Panc1 (cell line): ENCODE data around the gene F13A1. TPM values are rescaled to one million over a fixed set of nuclear protein-coding genes. Genes with fewer than 3 reads are reported as not detected.

ENCODE experiments used
- ATAC-seq: fragments of 200-7000 bp; cut with Tn5 transposase; 2 replicates; pipeline ENCODE4 v1.9.1; 2020; ENCODE audit warnings: mild to moderate bottlenecking, moderate library complexity
- BruUV-seq: library from RNA; stranded (reverse); fragments of 400-500 nt; replicated peaks from 2 replicates; lab custom pipeline; 2021; lab: Mats Ljungman, UMichigan
- CTCF ChIA-PET: fragments of 300-600 bp; sonication (Branson Sonifier 250); formaldehyde crosslinking; loops from one replicate; lab custom pipeline; 2022; ENCODE audit warnings: antibody characterized with exemption; lab: Charles Lee
- POLR2A ChIA-PET: fragments of 300-600 bp; sonication (Branson Sonifier 250); formaldehyde crosslinking; loops from one replicate; lab custom pipeline; 2022; ENCODE audit warnings: antibody characterized with exemption; lab: Charles Lee
- DNase-seq: peaks from one replicate; pipeline ENCODE4 v3.0.0-alpha.2; 2010; ENCODE audit warnings: low read depth, low spot score
- H3K27ac ChIP-seq: 2 replicates; pipeline ENCODE4 v1.5.1; 2011; ENCODE audit warnings: mild to moderate bottlenecking, low read length, inconsistent platforms
- H3K27me3 ChIP-seq: fragments of 200-500 bp; sonication (Bioruptor generic); 2 replicates; pipeline ENCODE4 v1.6.0; 2014; ENCODE audit warnings: low read length, inconsistent platforms; ENCODE audit not compliant: control insufficient read depth, insufficient read depth
- H3K36me3 ChIP-seq: fragments of 200-500 bp; sonication (Bioruptor generic); 2 replicates; pipeline ENCODE4 v1.5.1; 2014; ENCODE audit warnings: inconsistent platforms, mild to moderate bottlenecking, low read length, moderate library complexity; ENCODE audit not compliant: control insufficient read depth, insufficient read depth
- H3K4me1 ChIP-seq: 2 replicates; pipeline ENCODE4 v1.5.1; 2011; ENCODE audit warnings: inconsistent platforms, mild to moderate bottlenecking, low read length, moderate library complexity; ENCODE audit not compliant: control insufficient read depth, insufficient read depth
- H3K4me3 ChIP-seq, 2 experiments: 2 replicates each; pipeline ENCODE4 v1.5.1; 2011 to 2012; ENCODE audit warnings: low read depth in 2 of 2, low read length in 2 of 2, mild to moderate bottlenecking in 2 of 2, inconsistent platforms in 1 of 2, moderate library complexity in 1 of 2
- H3K9me3 ChIP-seq: fragments of 200-500 bp; sonication (Bioruptor generic); 2 replicates; pipeline ENCODE4 v1.5.1; 2014; ENCODE audit warnings: low read depth, mild to moderate bottlenecking, inconsistent platforms, low read length, moderate library complexity; ENCODE audit not compliant: control insufficient read depth, insufficient read depth
- POLR2AphosphoS5 ChIP-seq: IDR thresholded peaks from 2 replicates; pipeline ENCODE4 v1.6.1; 2012; ENCODE audit warnings: mild to moderate bottlenecking, low read depth, low read length, moderate library complexity
- SIN3A ChIP-seq: IDR thresholded peaks from 2 replicates; pipeline ENCODE4 v1.6.1; 2012; ENCODE audit warnings: low read depth, mild to moderate bottlenecking, low read length, moderate library complexity, borderline replicate concordance; ENCODE audit not compliant: insufficient read depth
- TCF7L2 ChIP-seq: IDR thresholded peaks from 2 replicates; pipeline ENCODE4 v1.6.1; 2011; ENCODE audit warnings: mild to moderate bottlenecking, low read depth, low read length, inconsistent platforms
- in situ Hi-C: cut with HindIII; loops from 2 replicates; pipeline ENCODE4 v1.10.0; 2016; ENCODE audit warnings: low sequenced_read_pairs, low pct_unique_long_range_greater_than_20kb
- intact Hi-C: fragments of 100-400 bp; cut with micrococcal nuclease; formaldehyde crosslinking; loops from one replicate; pipeline ENCODE4 v1.10.0; 2022; ENCODE audit not compliant: unreplicated experiment
- total RNA-seq: library from RNA; stranded (reverse); gene quantifications from one replicate; pipeline ENCODE4 v1.2.1, GENCODE V29; 2021; ENCODE audit not compliant: unreplicated experiment
- TF ChIP-seq, protein P1 (sequence below), 2 experiments: IDR thresholded peaks; 2 replicates each; pipeline ENCODE4 v1.6.1; 2011 to 2012; ENCODE audit warnings: low read depth in 2 of 2, control low read depth in 1 of 2, low read length in 1 of 2, mild to moderate bottlenecking in 1 of 2, moderate library complexity in 1 of 2; ENCODE audit not compliant: insufficient read depth in 1 of 2
- TF ChIP-seq, protein P2 (sequence below): fragments of 450-650 bp; IDR thresholded peaks from 2 replicates; pipeline ENCODE4 v1.5.1; 2017; ENCODE audit warnings: mild to moderate bottlenecking

Gene F13A1
- total RNA-seq, 1 experiment from 2014 or later, result 0.26 TPM

- ChIA-PET CTCF (no interaction called here), POLR2A (no interaction called here)
- intact Hi-C loops (no loop called here), in situ Hi-C loops (no loop called here)
- DNase-seq (no peak), ATAC-seq (no peak)
- no peak overlapping the region for H3K4me3 ChIP-seq
- BruUV-seq, result no TSS peak
- no peak overlapping the region for H3K27ac ChIP-seq
- H3K36me3 ChIP-seq, result no peaks in the 10 kb centered on the region
- TF ChIP-seq TCF7L2 (no peak), POLR2AphosphoS5 (no peak), SIN3A (no peak)
- TF ChIP-seq, protein P1, sequence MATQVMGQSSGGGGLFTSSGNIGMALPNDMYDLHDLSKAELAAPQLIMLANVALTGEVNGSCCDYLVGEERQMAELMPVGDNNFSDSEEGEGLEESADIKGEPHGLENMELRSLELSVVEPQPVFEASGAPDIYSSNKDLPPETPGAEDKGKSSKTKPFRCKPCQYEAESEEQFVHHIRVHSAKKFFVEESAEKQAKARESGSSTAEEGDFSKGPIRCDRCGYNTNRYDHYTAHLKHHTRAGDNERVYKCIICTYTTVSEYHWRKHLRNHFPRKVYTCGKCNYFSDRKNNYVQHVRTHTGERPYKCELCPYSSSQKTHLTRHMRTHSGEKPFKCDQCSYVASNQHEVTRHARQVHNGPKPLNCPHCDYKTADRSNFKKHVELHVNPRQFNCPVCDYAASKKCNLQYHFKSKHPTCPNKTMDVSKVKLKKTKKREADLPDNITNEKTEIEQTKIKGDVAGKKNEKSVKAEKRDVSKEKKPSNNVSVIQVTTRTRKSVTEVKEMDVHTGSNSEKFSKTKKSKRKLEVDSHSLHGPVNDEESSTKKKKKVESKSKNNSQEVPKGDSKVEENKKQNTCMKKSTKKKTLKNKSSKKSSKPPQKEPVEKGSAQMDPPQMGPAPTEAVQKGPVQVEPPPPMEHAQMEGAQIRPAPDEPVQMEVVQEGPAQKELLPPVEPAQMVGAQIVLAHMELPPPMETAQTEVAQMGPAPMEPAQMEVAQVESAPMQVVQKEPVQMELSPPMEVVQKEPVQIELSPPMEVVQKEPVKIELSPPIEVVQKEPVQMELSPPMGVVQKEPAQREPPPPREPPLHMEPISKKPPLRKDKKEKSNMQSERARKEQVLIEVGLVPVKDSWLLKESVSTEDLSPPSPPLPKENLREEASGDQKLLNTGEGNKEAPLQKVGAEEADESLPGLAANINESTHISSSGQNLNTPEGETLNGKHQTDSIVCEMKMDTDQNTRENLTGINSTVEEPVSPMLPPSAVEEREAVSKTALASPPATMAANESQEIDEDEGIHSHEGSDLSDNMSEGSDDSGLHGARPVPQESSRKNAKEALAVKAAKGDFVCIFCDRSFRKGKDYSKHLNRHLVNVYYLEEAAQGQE (IDR thresholded peaks at IDR 0.05; ENCODE audit: insufficient read depth in 1 of 2, low read depth in 2 of 2, low read length in 1 of 2), result no peak
- TF ChIP-seq, protein P2, sequence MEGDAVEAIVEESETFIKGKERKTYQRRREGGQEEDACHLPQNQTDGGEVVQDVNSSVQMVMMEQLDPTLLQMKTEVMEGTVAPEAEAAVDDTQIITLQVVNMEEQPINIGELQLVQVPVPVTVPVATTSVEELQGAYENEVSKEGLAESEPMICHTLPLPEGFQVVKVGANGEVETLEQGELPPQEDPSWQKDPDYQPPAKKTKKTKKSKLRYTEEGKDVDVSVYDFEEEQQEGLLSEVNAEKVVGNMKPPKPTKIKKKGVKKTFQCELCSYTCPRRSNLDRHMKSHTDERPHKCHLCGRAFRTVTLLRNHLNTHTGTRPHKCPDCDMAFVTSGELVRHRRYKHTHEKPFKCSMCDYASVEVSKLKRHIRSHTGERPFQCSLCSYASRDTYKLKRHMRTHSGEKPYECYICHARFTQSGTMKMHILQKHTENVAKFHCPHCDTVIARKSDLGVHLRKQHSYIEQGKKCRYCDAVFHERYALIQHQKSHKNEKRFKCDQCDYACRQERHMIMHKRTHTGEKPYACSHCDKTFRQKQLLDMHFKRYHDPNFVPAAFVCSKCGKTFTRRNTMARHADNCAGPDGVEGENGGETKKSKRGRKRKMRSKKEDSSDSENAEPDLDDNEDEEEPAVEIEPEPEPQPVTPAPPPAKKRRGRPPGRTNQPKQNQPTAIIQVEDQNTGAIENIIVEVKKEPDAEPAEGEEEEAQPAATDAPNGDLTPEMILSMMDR, result no peak
- no peaks in the 10 kb centered on the region for H3K4me1 ChIP-seq
- H3K9me3 ChIP-seq, result no peaks in the 10 kb centered on the region
- peaks cover 3% of the 10 kb centered on the region; the same call in 1 of the 2 replicates for H3K27me3 ChIP-seq
Observed at GRCh38 chr6:6362056-6362840, 41.8 kb upstream of the F13A1 start.

DNA sequence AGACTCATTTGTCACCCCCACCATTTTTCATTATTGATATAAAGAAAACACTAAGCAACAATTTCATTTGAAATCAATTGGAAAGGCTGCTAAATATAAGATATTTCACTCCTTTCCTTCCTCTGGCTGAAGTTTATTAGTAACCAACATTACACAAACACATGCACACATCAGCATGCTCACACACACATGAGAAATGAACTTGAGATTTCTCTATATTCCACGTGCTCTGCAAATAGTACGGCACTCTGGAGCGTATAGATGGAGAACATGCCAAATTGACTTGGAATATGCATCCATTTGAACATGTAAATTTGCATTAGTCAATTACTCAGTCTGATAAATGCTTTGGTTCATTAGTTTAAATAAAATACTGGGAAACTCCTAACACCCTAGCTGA, 37.1 kb upstream of the F13A1 start:
- H3K4me1 ChIP-seq, result no peaks in the 10 kb centered on the region
- no peaks in the 10 kb centered on the region for H3K9me3 ChIP-seq
- intact Hi-C loops (no loop called here), in situ Hi-C loops (no loop called here)
- DNase-seq (no peak), ATAC-seq (no peak)
- H3K4me3 ChIP-seq, result no peak overlapping the region
- no peak overlapping the region for H3K27ac ChIP-seq
- ChIA-PET CTCF (no interaction called here), POLR2A (no interaction called here)
- no TSS peak for BruUV-seq
- no peaks in the 10 kb centered on the region for H3K36me3 ChIP-seq
- peaks cover 3% of the 10 kb centered on the region for H3K27me3 ChIP-seq
- TF ChIP-seq TCF7L2 (no peak), POLR2AphosphoS5 (no peak), SIN3A (no peak)
- TF ChIP-seq, protein P1 (IDR thresholded peaks at IDR 0.05; ENCODE audit: insufficient read depth in 1 of 2, low read depth in 2 of 2, low read length in 1 of 2), result no peak
- TF ChIP-seq, protein P2, result no peak
